GM10266 (cell line): ENCODE measurements around the gene SEPTIN5.

Experiments used
- DNase-seq: peaks from one replicate; pipeline ENCODE4 v3.0.0; 2012; ENCODE audit errors: extremely low spot score
- TF ChIP-seq, protein P1 (sequence below): IDR thresholded peaks from 2 replicates; pipeline ENCODE4 v1.5.1; 2012; ENCODE audit warnings: mild to moderate bottlenecking, low read depth; ENCODE audit not compliant: control insufficient read depth, insufficient read depth; ENCODE audit errors: missing control alignments

Gene SEPTIN5

DNA sequence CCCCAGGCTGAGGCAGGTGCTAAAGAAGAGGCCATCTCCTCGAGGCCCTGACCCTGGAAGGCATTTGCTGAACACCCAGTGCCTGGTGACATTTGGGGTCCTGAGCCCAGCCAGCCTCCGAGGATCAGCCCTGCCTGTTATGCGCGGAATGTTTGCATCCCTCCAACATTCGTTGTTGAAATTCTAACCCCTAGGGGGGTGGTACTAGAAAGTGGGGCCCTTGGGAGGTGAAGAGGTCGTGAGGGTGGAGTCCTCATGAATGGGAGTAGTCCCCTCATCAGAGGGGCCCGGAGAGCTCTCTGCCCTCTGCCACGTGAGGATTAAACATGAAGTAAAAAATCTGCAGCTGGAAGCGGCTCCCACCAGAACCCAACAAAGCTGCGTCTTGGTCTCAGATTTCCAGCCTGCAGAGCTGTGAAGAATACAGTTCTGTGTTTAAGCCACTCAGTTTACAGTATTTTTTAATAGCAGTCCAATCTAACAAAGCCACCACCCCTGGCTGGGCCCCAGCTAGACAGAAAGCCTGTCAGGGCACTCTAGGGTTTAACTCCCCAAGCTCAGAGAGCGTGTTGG, 35.3 kb upstream of the SEPTIN5 start:
- DNase-seq = no peak
- TF ChIP-seq, protein P1, sequence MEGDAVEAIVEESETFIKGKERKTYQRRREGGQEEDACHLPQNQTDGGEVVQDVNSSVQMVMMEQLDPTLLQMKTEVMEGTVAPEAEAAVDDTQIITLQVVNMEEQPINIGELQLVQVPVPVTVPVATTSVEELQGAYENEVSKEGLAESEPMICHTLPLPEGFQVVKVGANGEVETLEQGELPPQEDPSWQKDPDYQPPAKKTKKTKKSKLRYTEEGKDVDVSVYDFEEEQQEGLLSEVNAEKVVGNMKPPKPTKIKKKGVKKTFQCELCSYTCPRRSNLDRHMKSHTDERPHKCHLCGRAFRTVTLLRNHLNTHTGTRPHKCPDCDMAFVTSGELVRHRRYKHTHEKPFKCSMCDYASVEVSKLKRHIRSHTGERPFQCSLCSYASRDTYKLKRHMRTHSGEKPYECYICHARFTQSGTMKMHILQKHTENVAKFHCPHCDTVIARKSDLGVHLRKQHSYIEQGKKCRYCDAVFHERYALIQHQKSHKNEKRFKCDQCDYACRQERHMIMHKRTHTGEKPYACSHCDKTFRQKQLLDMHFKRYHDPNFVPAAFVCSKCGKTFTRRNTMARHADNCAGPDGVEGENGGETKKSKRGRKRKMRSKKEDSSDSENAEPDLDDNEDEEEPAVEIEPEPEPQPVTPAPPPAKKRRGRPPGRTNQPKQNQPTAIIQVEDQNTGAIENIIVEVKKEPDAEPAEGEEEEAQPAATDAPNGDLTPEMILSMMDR = no peak

- TF ChIP-seq, protein P1 = peak; percentile 58
- no peak for DNase-seq
Measured at GRCh38 chr22:19679522-19680101, 34.7 kb upstream of the SEPTIN5 start.

DNA sequence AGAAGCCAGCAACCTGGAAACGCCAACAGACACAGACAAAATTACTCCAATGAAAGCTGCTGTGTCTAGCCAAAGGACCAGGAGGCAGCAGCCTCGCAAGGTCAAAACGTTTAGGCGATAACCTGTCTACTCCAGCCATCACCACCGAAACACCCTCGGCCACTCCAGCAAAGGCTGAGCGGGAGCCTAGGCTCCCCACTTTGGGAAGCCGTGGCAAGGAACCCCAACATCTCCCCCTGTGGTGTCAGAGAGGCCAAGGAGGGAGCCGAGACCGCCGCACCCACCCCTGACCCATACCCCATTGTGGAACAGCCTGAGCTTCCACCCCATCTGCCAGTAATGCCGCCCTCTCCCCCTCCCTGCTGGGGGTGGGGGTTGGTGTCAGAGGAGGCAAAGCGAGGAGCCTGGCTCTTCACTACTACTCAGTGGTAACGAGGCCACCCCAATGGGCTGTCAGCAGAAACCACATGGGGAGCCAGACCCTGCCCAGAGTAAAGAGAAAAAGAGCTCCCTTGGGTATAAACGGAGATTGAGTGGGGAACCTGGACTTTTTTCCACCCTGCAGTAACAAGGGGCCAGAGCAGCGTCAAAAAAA, 33.9 kb upstream of the SEPTIN5 start:
- TF ChIP-seq, protein P1 = no peak
- no peak for DNase-seq

- no peak for DNase-seq
- TF ChIP-seq, protein P1 = no peak
Measured at GRCh38 chr22:19680911-19681862, 33.1 kb upstream of the SEPTIN5 start.

- no peak for DNase-seq
- TF ChIP-seq, protein P1 = no peak
Measured at GRCh38 chr22:19681863-19682245, 32.4 kb upstream of the SEPTIN5 start.

DNA sequence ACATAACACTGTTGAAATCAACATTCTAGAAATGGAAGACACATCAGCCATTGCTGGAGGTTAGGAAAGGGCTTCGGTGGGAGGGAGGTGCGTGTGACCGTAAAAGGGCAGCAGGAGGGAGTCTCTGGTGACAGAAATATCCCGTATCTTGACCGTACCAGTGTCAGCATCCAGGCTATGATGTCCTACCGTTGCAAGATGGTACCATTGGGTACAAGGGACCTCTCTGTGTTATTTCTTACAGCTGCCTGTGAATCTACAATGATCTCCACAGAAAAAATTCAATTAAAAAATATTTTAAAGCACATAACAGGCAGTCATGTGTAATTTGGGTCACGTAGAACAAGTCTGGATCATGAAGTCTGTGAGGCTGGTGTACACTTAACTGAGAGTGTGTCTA, 27.4 kb upstream of the SEPTIN5 start:
- TF ChIP-seq, protein P1 = no peak

More for the DNA sequence above, 27.4 kb upstream of the SEPTIN5 start:
- DNase-seq = no peak
